GM21786 (cell line): ENCODE data around the gene REM1.
"Not testable (repeated sequence)": the region's sequence is repeated elsewhere in the genome, so short reads cannot be mapped to it uniquely, and the experiment has no call there.

Source experiments
- ATAC-seq: cut with Tn5 transposase; IDR thresholded peaks from one replicate; pipeline ENCODE4 v1.9.1; 2021; ENCODE audit not compliant: unreplicated experiment

Gene REM1

DNA sequence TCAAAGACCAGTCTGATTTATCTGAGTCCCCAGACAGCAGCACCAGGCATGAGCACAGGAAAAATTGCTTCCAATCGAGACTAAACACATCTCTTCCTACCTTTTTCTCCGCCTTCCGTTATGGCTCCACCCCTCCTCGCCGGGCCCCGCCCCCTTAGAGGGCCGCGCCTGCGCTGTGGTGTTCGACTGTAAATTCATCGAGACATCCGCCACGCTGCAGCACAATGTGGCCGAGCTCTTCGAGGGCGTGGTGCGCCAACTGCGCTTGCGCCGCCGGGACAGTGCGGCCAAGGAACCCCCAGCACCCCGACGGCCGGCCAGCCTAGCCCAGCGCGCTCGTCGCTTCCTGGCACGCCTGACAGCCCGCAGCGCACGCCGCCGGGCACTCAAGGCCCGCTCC is 8.9 kb downstream of the REM1 start:
- ATAC-seq, result no peak

DNA sequence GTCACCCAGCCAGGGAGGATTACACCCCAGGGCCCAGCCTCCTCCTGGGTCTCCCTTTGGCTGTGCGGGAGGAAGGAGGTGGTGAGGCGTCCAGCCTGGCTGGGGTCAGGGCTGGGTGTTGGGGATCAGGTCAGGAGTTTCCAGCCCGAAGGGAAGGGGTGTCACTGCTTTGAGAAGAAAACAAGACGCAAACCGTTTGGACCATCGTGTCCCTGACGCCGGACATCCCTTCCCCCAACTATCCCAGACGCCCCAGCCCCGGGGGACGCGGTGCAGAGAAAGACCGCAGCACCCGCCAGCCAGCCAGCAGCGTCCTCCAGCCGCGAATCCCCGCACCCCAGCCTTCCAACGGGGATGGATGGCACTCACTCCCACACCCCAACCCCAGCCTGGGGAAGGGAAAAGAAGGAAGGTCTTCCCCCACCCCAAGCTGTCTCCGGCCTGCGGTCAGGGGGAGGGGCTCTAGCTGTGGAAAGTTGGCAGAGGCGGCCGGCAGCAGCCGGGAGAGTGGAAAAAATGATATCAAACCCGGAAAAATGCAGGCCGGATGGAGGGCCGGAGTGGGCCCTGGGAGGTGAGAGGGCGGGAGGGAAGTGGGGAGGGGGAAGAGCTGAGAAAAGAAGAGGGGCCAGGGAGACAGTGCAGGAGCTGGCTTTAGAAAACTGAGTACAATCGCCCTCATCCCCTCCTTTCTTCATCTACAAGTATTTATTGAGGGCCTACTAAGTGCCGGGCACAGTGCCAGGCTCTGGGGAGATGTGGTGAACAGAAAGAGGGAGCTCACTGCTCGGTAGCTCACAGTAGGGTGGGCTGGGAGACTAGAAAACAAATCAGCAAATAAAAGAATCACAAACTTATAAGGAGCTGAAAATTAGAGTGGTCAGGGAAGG is 10.6 kb downstream of the REM1 start:
- no peak for ATAC-seq

GRCh38 chr20:31488115-31488514 is 13.0 kb downstream of the REM1 start:
- ATAC-seq, result no peak

DNA sequence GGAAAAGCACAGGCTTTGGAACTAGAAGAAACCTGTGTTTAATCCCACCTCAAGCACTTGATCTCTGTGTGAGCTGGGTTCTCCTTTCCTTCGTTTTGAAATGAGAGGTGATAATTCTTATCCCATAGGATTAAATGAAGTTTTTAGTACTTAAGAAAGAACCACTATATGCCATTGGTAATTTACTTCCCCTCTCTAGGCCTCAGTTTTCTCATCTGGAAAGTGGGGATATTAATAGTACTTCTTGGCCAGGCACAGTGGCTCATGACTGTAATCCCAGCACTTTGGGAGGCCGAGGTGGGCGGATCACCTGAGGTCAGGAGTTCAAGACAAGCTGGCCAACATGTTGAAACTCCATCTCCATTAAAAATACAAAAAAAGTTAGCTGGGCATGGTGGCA is 14.1 kb downstream of the REM1 start:
- no peak for ATAC-seq

GRCh38 chr20:31490752-31491151 is 15.7 kb downstream of the REM1 start:
- ATAC-seq, result no peak

DNA sequence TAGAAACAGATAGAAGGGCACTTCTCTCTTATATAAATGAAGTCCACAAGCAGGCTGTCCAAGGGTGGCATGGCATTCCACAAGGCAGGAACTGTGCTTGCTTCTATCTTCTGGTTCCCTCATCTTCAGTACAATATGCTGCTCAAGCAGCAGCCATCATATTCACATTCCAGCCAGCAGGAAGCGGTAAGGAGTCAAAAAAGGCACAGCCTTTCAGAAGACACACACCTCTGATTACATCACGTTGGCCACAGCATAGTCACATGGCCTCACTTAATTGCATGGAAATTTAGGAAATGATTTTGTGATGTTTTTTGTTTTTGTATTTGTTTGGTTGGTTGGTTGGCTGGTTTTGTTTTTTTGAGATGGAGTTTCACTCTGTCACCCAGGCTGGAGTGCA is 19.0 kb downstream of the REM1 start:
- ATAC-seq, result no peak

GRCh38 chr20:31496761-31497295 is 21.7 kb downstream of the REM1 start:
- no peak for ATAC-seq

- ATAC-seq, result no peak
These were observed 22.9 kb downstream of the REM1 start for GRCh38 chr20:31497838-31498540.

DNA sequence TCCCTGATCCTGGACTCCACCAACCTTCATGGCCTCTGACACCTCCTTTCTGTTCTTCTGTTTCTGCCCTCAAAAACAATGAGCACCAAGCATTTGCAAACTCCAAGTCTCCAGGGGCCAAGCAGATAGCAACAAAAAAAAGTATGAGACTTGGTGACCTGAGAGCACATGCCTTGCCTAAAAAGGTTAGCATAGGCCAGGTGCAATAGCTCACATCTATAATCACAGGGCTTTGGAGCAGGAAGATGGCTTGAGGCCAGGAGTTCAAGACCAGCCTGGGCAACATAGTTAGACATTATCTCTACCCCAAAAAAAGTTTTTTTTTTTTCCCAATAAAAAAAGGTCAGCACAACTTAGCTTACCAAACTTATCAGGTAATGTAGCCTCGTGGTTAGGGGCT is 25.4 kb downstream of the REM1 start:
- no peak for ATAC-seq

DNA sequence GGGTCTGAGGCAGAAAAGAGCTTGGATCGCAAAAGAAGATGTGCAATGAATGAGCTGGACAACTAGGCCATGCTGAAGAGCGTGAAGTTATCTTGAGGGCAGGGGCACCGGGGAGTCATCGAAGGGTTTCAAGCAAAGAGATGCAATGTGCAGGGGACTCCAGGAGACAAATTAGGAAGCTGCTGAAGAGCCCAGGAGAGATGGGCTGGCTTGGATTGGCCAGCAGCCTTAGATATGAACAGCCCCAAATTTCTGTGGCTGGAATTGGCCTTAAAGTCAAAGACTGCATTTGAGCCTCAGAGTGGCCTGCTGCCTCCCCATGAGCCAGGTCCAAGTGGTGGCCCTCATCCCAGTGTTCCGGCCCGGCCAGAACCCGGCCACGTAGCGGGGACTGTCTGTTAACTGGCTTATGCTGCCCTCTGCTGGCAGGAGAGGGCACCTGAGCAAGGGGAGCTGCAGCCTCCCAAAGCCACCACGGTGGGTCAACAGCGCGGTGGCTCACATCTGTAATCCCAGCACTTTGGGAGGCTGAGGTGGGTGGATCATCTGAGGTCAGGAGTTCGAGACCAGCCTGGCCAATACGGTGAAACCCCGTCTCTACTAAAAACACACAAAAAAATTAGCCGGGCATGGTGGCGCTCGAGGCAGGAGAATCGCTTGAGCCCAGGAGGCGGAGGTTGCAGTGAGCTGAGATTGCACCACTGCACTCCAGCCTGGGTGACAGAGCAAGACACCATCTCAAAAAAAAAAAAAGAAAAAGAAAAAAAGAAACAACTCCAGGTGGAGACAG is 28.0 kb downstream of the REM1 start:
- peak; percentile 88 for ATAC-seq

DNA sequence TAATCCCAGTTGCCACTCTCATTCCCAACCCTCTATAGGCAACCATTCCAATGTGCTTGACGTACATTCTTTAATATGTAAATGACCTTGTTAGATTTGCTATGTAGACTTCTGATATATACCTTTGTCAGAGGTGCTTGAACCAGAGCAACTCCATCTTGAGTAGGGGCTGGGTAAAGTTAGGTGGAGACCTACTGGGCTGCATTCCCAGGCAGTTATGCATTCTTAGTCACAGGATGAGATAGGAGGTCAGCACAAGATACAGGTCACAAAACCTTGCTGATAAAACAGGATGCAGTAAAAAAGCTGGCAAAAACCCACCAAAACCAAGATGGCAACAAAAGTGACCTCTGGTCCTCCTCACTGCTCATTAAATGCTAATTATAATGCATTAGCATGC is 30.8 kb downstream of the REM1 start:
- ATAC-seq, result no peak

DNA sequence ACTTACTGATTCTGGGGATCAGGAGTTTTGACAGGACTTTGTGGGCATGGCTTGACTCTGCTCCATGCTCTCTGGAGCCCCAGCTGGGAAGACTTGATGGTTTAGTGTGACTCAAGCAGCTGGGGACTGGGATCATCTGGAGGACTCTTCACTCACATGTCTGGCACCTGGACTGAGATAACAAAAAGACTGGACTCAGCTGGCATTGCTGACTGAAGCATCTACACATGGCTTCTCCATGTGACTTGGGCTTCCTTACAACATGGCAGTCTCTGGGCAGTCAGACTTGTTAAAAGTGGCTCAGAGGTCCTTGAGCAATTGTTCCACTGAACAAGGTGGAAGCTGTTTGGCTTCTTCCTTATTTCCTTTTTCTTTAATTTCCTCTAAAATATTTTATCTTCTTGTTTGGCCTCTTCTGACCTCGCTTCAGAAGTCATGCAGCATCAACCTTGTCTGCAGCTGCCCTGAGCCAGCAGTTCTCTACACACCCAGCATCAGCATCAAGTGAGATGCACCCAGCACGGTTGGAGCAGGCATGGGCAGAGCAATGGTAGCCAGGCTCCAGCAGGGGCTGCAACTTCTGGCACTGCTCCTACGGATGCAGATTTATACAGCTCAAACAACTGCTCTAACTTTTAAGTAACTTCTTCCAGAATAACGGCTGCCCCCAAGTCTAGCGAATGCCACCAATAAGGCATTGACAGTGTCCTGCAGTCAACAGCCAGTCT is 33.6 kb downstream of the REM1 start:
- ATAC-seq, result no peak

GRCh38 chr20:31514154-31515071 is 39.3 kb downstream of the REM1 start, which contains the start of gene HM13:
HM13 (plus strand) TSS chr20:31514442; CDS start chr20:31514552, 110 bp downstream.
- peak; percentile 85 for ATAC-seq

DNA sequence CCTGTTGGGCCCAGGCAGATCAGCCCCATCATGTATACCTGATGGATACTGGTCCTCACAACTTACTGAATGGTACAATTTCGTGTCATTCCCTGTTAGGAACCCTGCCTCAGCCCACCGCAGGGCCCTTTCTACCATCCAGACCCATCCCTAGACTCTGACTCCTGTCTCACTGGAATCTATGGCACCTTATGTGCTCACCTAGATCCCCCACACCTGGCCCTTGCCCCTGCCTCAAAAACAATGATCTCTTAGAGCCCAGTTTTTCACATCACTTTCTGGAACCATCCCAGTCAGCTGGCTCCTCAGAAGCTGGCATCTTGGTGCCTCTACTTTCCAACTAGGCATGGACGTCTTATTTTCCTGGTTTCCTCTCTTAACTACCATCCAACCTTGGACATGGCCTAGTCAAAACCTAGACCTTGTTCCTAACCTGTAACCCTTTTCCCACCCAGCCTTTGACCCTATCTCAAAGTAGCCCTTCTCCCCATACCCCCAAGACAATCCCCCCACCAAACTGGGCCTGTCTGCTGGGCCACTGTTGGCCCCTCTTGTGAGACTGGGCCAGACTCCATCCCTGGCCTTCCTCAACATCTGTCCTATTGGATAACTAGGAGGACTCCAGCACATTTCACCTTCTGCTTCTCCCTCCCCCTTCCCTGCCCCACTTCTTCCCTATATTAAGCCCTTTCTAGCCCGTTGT is 40.1 kb downstream of the REM1 start:
- ATAC-seq, result no peak

DNA sequence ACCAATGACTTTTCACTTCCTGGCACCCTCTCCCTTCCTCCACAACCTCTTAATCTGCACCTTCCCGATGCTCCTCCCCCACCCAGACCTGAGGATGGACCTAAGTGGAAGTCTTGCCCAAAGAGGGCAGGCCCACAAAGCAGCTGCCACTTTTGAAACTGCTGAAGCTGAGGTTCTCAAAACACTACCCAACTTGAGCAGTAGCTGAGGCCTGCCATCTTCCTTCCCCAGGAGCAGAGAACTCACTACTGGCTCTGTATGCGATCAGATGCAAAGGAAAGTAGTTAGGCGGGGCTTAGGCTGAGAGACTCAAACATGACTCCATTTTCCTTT is 40.7 kb downstream of the REM1 start:
- no peak for ATAC-seq

GRCh38 chr20:31516166-31516565 is 41.1 kb downstream of the REM1 start:
- ATAC-seq, result no peak

GRCh38 chr20:31516651-31517050 is 41.6 kb downstream of the REM1 start:
- no peak for ATAC-seq

- no peak for ATAC-seq
These were observed 42.3 kb downstream of the REM1 start for GRCh38 chr20:31517373-31517772.

DNA sequence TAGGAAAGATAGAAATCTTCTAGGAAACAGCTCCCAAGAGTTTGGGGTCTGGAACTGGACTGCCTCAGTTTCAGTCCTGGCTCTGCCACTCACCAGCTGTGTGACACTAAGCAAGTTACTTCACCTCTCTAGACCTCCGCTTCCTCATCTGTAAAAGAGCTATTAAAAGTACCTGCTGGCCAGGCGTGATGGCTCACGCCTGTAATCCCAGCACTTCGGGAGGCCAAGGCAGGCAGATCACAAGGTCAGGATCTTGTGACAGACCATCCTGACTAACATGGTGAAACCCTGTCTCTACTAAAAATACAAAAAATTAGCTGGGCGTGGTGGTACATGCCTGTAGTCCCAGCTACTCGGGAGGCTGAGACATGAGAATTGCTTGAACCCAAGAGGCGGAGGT is 46.2 kb downstream of the REM1 start:
- ATAC-seq, result not testable (repeated sequence)
